GM08714 (cell line): Measurements from ENCODE around the gene TUBD1.

Source experiments
- H3K4me3 ChIP-seq: fragments of 200-500 bp; sonication (Bioruptor generic); 2 replicates; pipeline ENCODE4 v1.5.1; 2014; ENCODE audit warnings: mild to moderate bottlenecking, low read length, inconsistent platforms
- ZNF274 ChIP-seq: IDR thresholded peaks from 2 replicates; pipeline ENCODE4 v1.6.1; 2012; ENCODE audit warnings: mild to moderate bottlenecking, low read depth, low read length

Gene TUBD1

DNA sequence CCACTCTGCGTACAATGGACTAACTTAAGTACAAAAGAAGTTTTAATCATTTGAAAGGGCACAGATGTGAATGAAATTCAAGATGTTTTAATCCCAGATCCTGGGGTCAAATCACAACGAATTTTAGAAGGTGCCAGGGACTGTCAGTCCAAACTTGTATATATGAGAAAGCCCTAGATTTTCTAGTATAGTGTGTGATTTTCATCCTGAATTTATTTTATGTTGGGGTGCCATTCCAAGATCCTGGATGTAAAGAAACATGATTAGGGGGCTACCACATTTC is 64.3 kb downstream of the TUBD1 start:
- TF ChIP-seq ZNF274, result no peak
- H3K4me3 ChIP-seq, result peak overlapping the region; percentile 43

DNA sequence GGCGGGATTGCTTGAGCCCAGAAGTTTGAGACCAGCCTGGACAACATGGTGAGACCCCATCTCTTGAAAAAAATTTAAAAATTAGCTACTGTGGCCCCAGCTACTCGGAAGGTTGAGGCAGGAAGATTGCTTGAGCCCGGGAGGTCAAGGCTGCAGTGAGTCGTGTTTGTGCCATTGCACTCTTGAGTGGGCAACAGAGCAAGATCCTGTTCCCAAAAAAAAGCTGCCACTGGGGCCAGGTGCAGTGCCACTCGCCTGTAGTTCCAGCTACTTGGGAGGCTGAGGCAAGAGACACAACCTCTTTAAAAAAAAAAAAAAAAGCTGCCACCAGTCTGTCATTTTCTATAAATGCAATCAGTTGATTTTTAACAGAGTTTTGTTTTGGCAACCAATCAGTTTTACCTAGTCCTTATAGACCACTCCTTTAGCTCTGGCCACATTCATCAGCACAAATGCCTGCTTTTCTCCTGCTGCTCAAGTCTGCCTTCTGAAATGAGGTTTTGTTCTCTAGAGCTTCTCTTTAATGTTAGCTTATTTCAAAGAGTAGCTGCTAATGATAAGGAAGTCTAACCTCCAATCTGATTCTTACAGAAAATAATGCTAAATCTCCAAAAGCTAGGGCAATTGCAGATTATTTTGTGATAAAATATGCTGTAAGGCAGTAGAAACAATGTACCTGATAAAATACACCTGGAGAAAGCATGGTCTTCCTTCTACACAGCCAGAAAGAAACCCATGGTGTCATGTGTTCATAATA is 64.8 kb downstream of the TUBD1 start:
- H3K4me3 ChIP-seq, result peak overlapping the region; percentile 26

DNA sequence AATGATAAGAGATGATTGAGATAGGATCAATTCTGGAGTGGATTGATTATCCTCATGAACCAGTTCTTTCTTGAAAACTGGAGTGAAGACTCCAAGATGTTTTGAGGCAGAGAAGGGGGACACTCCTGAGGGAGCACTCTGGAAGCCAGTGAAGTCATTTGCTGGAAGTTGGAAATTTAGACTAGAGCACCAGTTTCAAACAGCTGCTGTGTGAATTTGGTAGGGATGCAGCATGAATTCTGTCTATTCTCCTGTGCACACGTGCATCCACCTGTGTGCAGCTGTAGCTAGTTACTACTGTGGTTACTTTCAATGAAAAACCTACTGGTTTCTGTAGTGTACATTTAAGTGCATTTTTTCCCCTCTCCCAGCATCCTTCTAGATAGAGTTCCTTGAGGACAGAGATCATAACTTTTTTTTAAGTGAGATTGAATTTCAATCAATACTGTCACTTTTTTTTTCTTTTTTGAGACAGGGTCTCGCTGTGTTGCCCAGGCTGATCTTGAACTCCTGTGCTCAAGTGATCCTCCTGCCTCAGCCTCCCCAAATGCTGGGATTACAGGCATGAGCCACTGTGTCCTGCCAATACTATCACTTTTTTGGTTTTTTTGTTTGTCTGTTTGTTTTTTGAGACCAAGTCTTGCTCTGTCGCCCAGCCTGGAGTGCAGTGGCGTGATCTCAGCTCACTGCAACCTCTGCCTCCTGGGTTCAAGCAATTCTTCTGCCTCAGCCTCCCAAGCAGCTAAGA is 65.9 kb downstream of the TUBD1 start:
- no peak for TF ChIP-seq ZNF274
- peak overlapping the region; percentile 30; the same call in 1 of the 2 replicates for H3K4me3 ChIP-seq

More for the DNA sequence above, 64.8 kb downstream of the TUBD1 start:
- no peak for TF ChIP-seq ZNF274

DNA sequence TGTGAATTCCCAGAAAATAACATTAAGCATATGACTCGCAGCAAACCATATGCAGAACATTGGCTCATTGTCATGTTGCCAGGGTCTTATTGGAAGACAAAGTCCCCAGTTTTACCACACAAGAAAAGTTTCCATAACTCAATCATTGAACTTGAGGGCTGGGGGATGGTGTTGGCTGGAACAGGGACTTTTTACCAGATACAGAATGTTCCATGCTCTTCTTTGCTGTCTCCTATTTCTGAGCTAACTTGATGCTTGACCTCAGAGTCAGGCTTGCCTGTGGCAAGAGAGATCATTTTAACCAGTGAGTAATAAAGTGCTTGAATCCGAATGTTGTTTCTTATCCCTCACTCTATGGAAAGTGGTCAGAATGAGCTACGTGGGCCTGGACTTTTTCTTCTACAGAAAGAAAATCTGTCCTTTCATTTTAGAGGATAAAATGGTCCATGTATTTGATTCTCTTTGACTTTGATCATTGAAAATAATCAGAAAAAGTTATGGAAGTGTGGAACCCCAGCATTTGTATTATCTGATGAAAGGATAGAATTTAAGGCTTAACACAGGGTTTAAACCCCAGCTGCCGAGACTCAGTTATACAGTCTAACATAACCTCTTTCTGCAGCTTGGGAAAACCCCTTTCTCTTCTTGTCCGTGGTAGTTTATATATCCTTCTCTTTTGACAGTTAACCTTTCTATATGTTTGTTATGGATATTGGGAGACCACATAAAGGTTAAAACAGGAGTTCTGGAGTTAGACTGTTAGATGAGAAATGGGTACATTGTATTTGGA is 67.0 kb downstream of the TUBD1 start:
- TF ChIP-seq ZNF274, result no peak
- H3K4me3 ChIP-seq, result peak overlapping the region; percentile 18; the same call in 1 of the 2 replicates

DNA sequence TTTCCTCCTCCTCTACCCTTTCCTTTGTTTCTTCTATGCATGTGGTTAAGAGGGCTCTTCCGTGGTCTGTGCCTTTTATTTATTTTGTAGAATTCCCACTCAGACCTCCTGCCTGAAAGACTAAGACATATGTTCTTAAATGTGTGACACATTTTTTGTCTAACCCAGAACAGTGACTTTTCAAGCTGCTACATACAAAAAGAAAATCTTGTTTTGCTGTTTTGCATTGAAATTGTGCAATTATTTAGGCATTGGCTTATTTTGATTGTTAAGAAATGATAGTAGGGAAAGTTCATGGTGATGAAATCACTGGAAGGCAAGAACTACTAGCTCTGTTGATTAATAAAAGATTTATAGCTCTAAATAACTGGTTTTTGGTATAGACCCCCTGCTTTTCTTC is 76.8 kb downstream of the TUBD1 start:
- no peak for TF ChIP-seq ZNF274

DNA sequence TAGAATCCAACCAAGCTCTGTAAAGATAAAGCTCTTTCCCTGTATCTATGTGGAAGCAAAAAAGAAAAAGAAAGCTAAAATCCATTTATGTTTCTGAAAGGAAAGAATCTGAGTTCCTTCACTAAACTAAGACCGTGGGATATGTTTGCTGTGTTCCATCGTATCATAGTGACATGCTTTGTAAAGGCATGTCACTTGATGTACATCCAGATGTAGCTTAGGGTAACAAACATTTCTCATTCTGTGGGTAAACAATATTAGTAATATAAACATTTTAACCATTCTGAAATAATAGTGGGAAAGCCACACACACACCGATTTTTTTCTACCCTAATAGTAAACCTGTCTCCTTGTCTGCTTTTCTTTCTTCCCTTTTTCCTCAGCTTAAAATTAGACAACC is 78.1 kb downstream of the TUBD1 start:
- TF ChIP-seq ZNF274, result no peak
- no peak overlapping the region for H3K4me3 ChIP-seq

More for the DNA sequence above, 76.8 kb downstream of the TUBD1 start:
- H3K4me3 ChIP-seq, result no peak overlapping the region

DNA sequence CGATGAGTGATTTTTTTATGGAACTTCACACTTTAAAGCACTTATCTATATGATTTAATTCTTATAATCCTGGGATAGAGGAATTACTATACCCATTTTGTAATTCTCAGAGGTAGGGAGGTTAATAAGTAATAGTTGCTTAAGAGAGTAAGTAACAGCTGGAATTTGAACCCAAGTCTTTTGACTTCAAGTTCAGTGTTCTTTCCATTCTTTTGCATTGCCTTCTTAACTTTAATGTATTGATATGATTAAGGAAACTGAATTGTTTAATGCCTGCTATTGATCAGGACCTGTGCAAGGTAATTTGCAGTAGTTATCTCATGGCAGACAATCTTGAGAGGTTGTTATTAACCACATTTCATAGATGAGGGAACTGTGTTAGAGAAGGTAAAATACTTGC is 78.5 kb downstream of the TUBD1 start:
- no peak for TF ChIP-seq ZNF274
- H3K4me3 ChIP-seq, result no peak overlapping the region

DNA sequence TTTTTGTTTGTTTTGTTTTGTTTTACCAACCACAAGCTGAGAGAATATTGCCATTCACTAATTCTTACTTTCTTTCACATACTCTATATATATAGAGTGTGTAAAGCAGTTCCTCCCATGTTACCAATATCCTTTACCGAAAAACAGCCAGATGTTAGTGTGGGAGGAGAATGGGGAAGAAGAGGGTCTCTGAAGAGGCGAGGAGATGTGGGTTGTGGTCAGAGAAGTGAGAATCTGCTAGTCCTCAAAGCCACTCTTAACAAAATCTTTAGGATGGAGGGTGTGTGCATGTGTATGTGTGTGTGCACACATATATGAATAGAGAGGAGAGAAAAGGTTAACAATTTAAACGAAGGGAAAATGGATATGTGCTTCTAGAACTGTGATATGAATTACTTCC is 80.6 kb downstream of the TUBD1 start:
- TF ChIP-seq ZNF274, result no peak

DNA sequence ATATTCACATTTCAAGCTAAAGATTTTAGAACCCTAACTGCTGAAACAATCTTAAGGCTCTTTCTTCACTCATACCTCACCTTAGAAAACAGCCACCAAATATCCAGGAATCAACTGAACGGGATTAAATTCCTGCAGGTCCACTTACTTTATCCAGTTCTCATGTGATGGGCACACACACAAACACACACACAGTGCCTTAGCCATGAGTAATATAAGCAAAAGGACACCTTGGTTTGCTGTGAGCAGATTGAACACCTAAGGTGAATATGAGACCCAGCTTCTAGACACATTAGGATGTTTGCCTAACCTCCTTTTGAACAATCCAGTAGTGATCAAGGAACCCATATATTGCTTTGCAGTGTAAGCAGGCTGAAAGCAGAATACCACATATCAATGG is 81.5 kb downstream of the TUBD1 start:
- no peak overlapping the region for H3K4me3 ChIP-seq
- no peak for TF ChIP-seq ZNF274

More for the DNA sequence above, 80.6 kb downstream of the TUBD1 start:
- H3K4me3 ChIP-seq, result no peak overlapping the region

DNA sequence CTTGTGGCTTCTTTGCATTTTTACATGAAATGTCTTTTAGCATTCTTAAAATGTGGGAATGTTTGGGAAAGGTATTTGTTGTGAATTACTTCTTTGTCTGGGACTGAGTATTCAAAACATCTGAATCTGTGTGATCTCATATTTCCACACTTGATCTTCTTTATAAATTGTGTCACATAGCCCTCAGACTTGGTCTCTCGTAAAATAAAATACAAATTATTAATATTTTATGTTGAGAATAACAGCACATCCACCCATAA is 81.9 kb downstream of the TUBD1 start:
- no peak overlapping the region for H3K4me3 ChIP-seq
- no peak for TF ChIP-seq ZNF274
